Fibroblast of lung (primary cell): ENCODE measurements around the gene POPDC2. TPM values are rescaled to one million over a fixed set of nuclear protein-coding genes. Genes with fewer than 3 reads are reported as not detected.

Source experiments
- DNase-seq, 2 donors: peaks; one replicate each; pipeline versions ENCODE4 v3.0.0 to v3.0.0-alpha.2; 2010; ENCODE audit warnings: low read depth in 2 of 2
- H2AFZ ChIP-seq: 2 replicates; pipeline ENCODE4 v1.5.1; 2012; ENCODE audit warnings: low read length, control low read depth, inconsistent platforms
- H3K27ac ChIP-seq: 2 replicates; pipeline ENCODE4 v1.5.1; 2011; ENCODE audit warnings: low read length, control low read depth; ENCODE audit not compliant: insufficient read depth
- H3K27me3 ChIP-seq: 2 replicates; pipeline ENCODE4 v1.5.1; 2011; ENCODE audit warnings: mild to moderate bottlenecking, low read length; ENCODE audit not compliant: control insufficient read depth, insufficient read depth
- H3K36me3 ChIP-seq: 2 replicates; pipeline ENCODE4 v1.5.1; 2011; ENCODE audit warnings: low read length; ENCODE audit not compliant: control insufficient read depth, insufficient read depth
- H3K4me1 ChIP-seq: 2 replicates; pipeline ENCODE4 v1.5.1; 2011; ENCODE audit warnings: low read length; ENCODE audit not compliant: control insufficient read depth, insufficient read depth; ENCODE audit errors: extremely low read depth
- H3K4me2 ChIP-seq: 2 replicates; pipeline ENCODE4 v1.5.1; 2011; ENCODE audit warnings: low read length, control low read depth; ENCODE audit not compliant: insufficient read depth; ENCODE audit errors: extremely low read depth
- H3K4me3 ChIP-seq, 4 experiments: fragments of 200-600 bp in 1 of 4; sonication (generic) in 1 of 4; replicated peaks in 1 of 4; 2 replicates each; pipeline ENCODE4 v1.5.1; 2011 to 2016; ENCODE audit warnings: low read length in 4 of 4, low read depth in 3 of 4, mild to moderate bottlenecking in 3 of 4, control low read depth in 2 of 4, inconsistent platforms in 1 of 4, mixed read lengths in 1 of 4; ENCODE audit not compliant: insufficient read depth in 1 of 4; ENCODE audit errors: control extremely low read depth in 1 of 4
- H3K79me2 ChIP-seq: 2 replicates; pipeline ENCODE4 v1.5.1; 2012; ENCODE audit warnings: mild to moderate bottlenecking, low read length, inconsistent platforms; ENCODE audit not compliant: control insufficient read depth, insufficient read depth
- H3K9ac ChIP-seq: 2 replicates; pipeline ENCODE4 v1.5.1; 2011; ENCODE audit warnings: mild to moderate bottlenecking, low read length, control low read depth; ENCODE audit not compliant: insufficient read depth
- H3K9me3 ChIP-seq: 2 replicates; pipeline ENCODE4 v1.5.1; 2012; ENCODE audit warnings: low read depth, low read length; ENCODE audit not compliant: control insufficient read depth, insufficient read depth
- H4K20me1 ChIP-seq: 2 replicates; pipeline ENCODE4 v1.5.1; 2011; ENCODE audit warnings: low read length; ENCODE audit not compliant: control insufficient read depth, insufficient read depth; ENCODE audit errors: extremely low read depth
- EZH2 ChIP-seq: IDR thresholded peaks from 2 replicates; pipeline ENCODE4 v1.5.1; 2012; ENCODE audit warnings: low read length, control low read depth, mild to moderate bottlenecking; ENCODE audit errors: missing control alignments
- polyA plus RNA-seq, 2 donors: library from polyadenylated mRNA; depleted of rRNA in 1 of 2; stranded (reverse) in 1 of 2; unstranded in 1 of 2; fragments of >200 nt; gene quantifications; 2 replicates each; pipeline ENCODE4 v1.2.1, GENCODE V29; 2011 to 2012; ENCODE audit warnings: missing spikeins in 1 of 2
- total RNA-seq: library from RNA; depleted of rRNA; stranded (reverse); fragments of >200 nt; gene quantifications from 2 replicates; pipeline ENCODE4 v1.2.1, GENCODE V29; 2014
- TF ChIP-seq, protein P1 (sequence below), 2 donors: IDR thresholded peaks in 1 of 2; conservative IDR thresholded peaks in 1 of 2; 1 replicate in 1 of 2; 2 replicates in 1 of 2; pipeline ENCODE4 v1.5.1; 2011 to 2012; ENCODE audit warnings: low read length in 2 of 2, control low read depth in 1 of 2, inconsistent platforms in 1 of 2, low read depth in 1 of 2, mild to moderate bottlenecking in 1 of 2

Gene POPDC2
- total and polyA plus RNA-seq, 2 donors (not counting 1 experiment from before 2014, with no cell fraction given): 0.17 to 0.26 TPM

DNA sequence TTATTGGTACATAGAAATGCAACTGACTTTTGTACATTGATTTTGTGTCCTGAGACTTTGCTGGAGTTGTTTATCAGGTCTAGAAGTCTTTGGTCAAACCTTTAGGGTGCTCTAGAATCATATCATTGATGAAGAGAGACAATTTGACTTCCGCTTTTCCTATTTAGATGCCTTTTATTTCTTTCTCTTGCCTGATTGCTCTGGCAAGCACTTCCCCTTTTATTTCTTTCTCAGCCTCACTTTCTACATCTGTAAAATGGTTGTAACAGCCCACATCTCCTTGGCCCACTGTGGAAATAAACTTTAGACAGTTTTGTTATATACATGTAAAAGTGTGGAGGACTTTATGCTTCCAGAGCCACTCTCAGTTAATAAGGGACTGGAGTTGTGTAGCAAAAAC lies 48.7 kb downstream of the POPDC2 start:
- peaks cover 3% of the 10 kb centered on the region for H3K27me3 ChIP-seq
- no peak overlapping the region for H3K27ac ChIP-seq
- H3K36me3 ChIP-seq: no peaks in the 10 kb centered on the region
- H3K79me2 ChIP-seq: no peaks in the 10 kb centered on the region
- no peak overlapping the region for H3K9ac ChIP-seq
- no peaks in the 10 kb centered on the region for H4K20me1 ChIP-seq
- TF ChIP-seq EZH2: no peak
- TF ChIP-seq, protein P1, sequence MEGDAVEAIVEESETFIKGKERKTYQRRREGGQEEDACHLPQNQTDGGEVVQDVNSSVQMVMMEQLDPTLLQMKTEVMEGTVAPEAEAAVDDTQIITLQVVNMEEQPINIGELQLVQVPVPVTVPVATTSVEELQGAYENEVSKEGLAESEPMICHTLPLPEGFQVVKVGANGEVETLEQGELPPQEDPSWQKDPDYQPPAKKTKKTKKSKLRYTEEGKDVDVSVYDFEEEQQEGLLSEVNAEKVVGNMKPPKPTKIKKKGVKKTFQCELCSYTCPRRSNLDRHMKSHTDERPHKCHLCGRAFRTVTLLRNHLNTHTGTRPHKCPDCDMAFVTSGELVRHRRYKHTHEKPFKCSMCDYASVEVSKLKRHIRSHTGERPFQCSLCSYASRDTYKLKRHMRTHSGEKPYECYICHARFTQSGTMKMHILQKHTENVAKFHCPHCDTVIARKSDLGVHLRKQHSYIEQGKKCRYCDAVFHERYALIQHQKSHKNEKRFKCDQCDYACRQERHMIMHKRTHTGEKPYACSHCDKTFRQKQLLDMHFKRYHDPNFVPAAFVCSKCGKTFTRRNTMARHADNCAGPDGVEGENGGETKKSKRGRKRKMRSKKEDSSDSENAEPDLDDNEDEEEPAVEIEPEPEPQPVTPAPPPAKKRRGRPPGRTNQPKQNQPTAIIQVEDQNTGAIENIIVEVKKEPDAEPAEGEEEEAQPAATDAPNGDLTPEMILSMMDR (conservative IDR thresholded peaks at IDR 0.05 in 1 of 2, IDR thresholded peaks at IDR 0.05 in 1 of 2; ENCODE audit: low read depth in 1 of 2, low read length in 2 of 2): no peak
- H3K9me3 ChIP-seq: no peaks in the 10 kb centered on the region
- H3K4me2 ChIP-seq: no peak overlapping the region
- no peak overlapping the region for H2AFZ ChIP-seq
- no peak for DNase-seq
- H3K4me3 ChIP-seq: no peak overlapping the region
- H3K4me1 ChIP-seq: no peaks in the 10 kb centered on the region

DNA sequence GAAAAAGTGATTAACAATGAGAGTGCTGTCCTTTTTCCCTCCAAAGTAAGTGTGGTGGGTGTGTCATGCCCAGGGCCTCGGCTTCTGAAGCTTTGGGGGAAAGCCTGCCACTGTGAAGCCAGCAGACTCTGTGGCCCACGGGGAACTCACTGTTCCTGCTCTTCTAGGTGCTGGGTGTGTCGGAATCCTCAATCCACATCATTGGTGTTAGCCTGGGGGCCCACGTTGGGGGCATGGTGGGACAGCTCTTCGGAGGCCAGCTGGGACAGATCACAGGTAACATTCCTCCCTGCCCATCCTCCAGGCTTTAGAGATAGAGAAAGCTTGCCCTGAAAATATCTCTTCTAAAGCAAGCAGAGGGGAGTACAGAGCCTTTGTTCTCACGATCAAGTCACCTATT lies 51.1 kb downstream of the POPDC2 start:
- H4K20me1 ChIP-seq: no peaks in the 10 kb centered on the region
- no peaks in the 10 kb centered on the region for H3K4me1 ChIP-seq
- H3K27ac ChIP-seq: no peak overlapping the region
- H3K36me3 ChIP-seq: no peaks in the 10 kb centered on the region
- no peak for TF ChIP-seq EZH2
- TF ChIP-seq, protein P1 (conservative IDR thresholded peaks at IDR 0.05 in 1 of 2, IDR thresholded peaks at IDR 0.05 in 1 of 2; ENCODE audit: low read depth in 1 of 2, low read length in 2 of 2): no peak
- peaks cover 3% of the 10 kb centered on the region for H3K27me3 ChIP-seq
- H3K79me2 ChIP-seq: no peaks in the 10 kb centered on the region
- H3K4me2 ChIP-seq: no peak overlapping the region
- no peak for DNase-seq
- H3K4me3 ChIP-seq: no peak overlapping the region
- no peak overlapping the region for H2AFZ ChIP-seq
- no peaks in the 10 kb centered on the region for H3K9me3 ChIP-seq
- H3K9ac ChIP-seq: no peak overlapping the region

DNA sequence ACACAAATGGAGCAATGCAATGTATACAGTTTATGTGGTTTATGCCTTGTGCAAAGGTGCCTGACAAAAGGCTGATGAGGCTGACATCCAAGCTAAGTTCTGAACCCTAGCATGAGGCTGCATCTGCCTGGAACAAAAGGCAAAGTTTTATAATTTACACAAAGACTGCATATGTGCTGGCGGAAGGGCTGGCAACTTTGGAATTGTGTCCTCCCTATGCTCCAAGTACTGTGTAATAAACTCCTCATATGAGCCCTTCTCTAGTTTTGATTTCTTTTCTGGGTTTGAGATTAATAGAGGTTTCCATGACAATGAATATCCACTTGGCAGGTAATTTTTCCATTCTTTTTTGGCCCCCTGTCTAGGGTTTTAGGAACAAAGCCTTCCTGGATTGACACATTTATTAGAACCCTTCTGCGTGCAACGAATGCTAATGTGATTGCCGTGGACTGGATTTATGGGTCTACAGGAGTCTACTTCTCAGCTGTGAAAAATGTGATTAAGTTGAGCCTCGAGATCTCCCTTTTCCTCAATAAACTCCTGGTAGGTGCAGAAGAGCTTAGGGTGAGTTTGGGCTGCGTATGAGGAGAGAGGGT lies 51.9 kb downstream of the POPDC2 start:
- Histone ChIP-seq H3K36me3 (no peaks in the 10 kb centered on the region), H3K9ac (no peak overlapping the region), H3K79me2 (no peaks in the 10 kb centered on the region), H2AFZ (no peak overlapping the region), H3K4me2 (no peak overlapping the region), H3K27ac (no peak overlapping the region), H4K20me1 (no peaks in the 10 kb centered on the region), H3K4me1 (no peaks in the 10 kb centered on the region), H3K27me3 (peaks cover 3% of the 10 kb centered on the region), H3K9me3 (no peaks in the 10 kb centered on the region), H3K4me3 (no peak overlapping the region)
- no peak for DNase-seq
- no peak for TF ChIP-seq EZH2
- TF ChIP-seq, protein P1 (conservative IDR thresholded peaks at IDR 0.05 in 1 of 2, IDR thresholded peaks at IDR 0.05 in 1 of 2; ENCODE audit: low read depth in 1 of 2, low read length in 2 of 2): no peak
